Upper lobe of right lung (tissue), 1 donor: ENCODE results near the gene ANKLE2. TPM values are rescaled to one million over a fixed set of nuclear protein-coding genes. Genes with fewer than 3 reads are reported as not detected.
"Not testable (repeated sequence)": the region's sequence is repeated elsewhere in the genome, so short reads cannot be mapped to it uniquely, and the experiment has no call there.

Experiments used
- ATAC-seq: fragments of 200-7000 bp; cut with Tn5 transposase; one replicate; pipeline ENCODE4 v1.9.1; 2020; ENCODE audit warnings: mild to moderate bottlenecking, moderate library complexity
- DNase-seq: peaks from one replicate; pipeline ENCODE4 v3.0.0-alpha.2; 2020
- H3K27ac ChIP-seq: fragments of 200-600 bp; one replicate; pipeline ENCODE4 v1.8.0; 2022
- H3K27me3 ChIP-seq: fragments of 200-600 bp; one replicate; pipeline ENCODE4 v1.8.0; 2022; ENCODE audit warnings: mild to moderate bottlenecking
- H3K36me3 ChIP-seq: fragments of 200-600 bp; one replicate; pipeline ENCODE4 v1.8.0; 2022
- H3K4me1 ChIP-seq: fragments of 200-600 bp; one replicate; pipeline ENCODE4 v1.8.0; 2022
- H3K4me3 ChIP-seq: fragments of 200-600 bp; one replicate; pipeline ENCODE4 v1.8.0; 2022; ENCODE audit warnings: mild to moderate bottlenecking
- H3K9me3 ChIP-seq: fragments of 200-600 bp; one replicate; pipeline ENCODE4 v1.8.0; 2022
- intact Hi-C: fragments of 100-400 bp; cut with DNase I; formaldehyde crosslinking; loops from one replicate; pipeline ENCODE4 v1.11.0; 2022
- long read RNA-seq: library from polyadenylated mRNA; unstranded; transcript quantifications from one replicate; pipeline ENCODE4 v2.0.0, GENCODE V29; 2021
- total RNA-seq: library from RNA; stranded (reverse); fragmentation: NEBNext Ultra II Directional; extraction: Animal tissue kit (Norgen Biotek cat#: 25700); gene quantifications from one replicate; pipeline ENCODE4 v1.2.1, GENCODE V29; 2021
- TF ChIP-seq, protein P1 (sequence below): fragments of 200-600 bp; IDR thresholded peaks from one replicate; pipeline ENCODE4 v1.8.0; 2022; ENCODE audit warnings: antibody characterized with exemption
- donor health status: DM: no; HTN: yes; CAD: no; lungs with severe emphysema.

ANKLE2 gene
- total RNA-seq = 60.2 TPM
- long read RNA-seq, full-length matches to known transcripts = 62 of 123 reads
- long read RNA-seq, partial matches to known transcripts = 17 of 123 reads
- long read RNA-seq, other reads (novel, unspliced or antisense) = 44 of 123 reads

DNA sequence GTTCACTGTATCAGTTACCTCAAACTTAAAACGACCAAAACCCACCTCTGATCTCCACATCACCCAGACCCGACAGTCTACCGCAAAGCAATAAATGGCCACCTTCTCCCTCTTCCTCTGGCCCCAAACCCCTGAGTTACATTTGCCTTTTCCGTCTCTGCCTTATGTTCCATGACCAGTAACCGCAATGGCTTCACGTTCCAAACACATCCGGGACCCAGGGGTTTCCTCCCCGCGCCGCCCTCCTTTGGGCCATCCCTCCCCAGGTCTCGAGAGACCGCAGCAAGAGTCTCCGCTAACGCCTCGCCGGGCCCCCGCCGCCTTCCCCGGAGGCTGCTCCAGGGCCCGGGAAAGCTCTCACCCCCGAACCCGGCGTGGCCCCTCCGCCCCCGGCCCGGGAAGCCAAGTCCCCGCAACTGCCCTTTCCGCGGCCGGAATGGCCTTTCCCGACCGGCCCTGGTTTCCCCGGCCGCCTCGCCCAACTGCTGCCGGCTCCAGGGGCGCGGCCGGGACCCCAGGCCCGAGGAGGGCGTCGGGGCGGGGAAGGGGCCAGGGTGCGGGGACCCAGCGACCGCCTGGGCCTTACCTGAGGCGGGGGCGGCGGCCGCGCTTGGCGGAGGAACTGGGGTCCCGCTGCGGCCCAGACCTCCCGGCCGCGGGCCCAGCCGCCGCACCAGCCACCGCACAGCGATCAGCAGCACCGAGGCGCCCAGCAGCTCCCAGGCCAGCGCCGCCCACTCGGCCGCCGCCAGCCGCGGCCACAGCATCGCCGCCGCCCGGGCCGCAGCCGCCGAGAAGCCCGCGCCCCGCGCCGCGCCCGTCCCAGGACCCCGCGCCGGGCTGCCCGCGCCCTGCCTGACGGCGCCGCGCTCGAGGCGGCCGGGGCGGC, at the start of gene ANKLE2:
TSS of gene ANKLE2 (minus strand) at position 801 of the 889 bp plus-strand sequence. CDS start at position 767, 34 bp downstream.
- peak; percentile 81 for DNase-seq
- Histone ChIP-seq H3K27me3 (no peaks in the 10 kb centered on the region), H3K4me1 (peaks cover 25% of the 10 kb centered on the region), H3K9me3 (no peaks in the 10 kb centered on the region), H3K36me3 (no peaks in the 10 kb centered on the region), H3K4me3 (peak within 1 kb of the TSS; percentile 74), H3K27ac (peak within 1 kb of the TSS; percentile 97)
- intact Hi-C loops = no loop called here
- TF ChIP-seq, protein P1, sequence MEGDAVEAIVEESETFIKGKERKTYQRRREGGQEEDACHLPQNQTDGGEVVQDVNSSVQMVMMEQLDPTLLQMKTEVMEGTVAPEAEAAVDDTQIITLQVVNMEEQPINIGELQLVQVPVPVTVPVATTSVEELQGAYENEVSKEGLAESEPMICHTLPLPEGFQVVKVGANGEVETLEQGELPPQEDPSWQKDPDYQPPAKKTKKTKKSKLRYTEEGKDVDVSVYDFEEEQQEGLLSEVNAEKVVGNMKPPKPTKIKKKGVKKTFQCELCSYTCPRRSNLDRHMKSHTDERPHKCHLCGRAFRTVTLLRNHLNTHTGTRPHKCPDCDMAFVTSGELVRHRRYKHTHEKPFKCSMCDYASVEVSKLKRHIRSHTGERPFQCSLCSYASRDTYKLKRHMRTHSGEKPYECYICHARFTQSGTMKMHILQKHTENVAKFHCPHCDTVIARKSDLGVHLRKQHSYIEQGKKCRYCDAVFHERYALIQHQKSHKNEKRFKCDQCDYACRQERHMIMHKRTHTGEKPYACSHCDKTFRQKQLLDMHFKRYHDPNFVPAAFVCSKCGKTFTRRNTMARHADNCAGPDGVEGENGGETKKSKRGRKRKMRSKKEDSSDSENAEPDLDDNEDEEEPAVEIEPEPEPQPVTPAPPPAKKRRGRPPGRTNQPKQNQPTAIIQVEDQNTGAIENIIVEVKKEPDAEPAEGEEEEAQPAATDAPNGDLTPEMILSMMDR = no peak
- peak; percentile 63 for ATAC-seq

DNA sequence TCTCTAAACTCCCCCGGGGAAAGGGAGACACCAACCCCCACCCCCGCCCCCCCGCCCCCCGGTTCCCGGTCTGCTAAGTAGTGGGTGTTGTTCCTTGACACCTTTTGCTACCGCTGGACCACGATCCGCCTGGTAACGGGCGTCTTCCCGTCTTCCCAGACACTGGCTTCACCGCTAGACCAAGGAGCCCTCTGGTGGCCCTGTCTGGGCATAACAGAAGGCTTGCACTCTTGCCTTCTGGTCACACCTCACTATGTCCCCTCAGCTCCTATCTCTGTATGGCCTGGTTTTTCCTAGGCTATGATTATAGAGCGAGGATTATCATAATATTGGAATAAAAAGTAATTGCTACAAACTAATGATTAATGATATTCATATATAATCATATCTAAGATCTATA, 47.8 kb upstream of the ANKLE2 start:
- H3K4me1 ChIP-seq, ATAC-seq, H3K9me3 ChIP-seq, H3K27me3 ChIP-seq, H3K27ac ChIP-seq, H3K4me3 ChIP-seq, DNase-seq, intact Hi-C loops: not testable (repeated sequence)
- TF ChIP-seq, protein P1 = peak; percentile 27
- peaks cover 87% of the 10 kb centered on the region for H3K36me3 ChIP-seq

DNA sequence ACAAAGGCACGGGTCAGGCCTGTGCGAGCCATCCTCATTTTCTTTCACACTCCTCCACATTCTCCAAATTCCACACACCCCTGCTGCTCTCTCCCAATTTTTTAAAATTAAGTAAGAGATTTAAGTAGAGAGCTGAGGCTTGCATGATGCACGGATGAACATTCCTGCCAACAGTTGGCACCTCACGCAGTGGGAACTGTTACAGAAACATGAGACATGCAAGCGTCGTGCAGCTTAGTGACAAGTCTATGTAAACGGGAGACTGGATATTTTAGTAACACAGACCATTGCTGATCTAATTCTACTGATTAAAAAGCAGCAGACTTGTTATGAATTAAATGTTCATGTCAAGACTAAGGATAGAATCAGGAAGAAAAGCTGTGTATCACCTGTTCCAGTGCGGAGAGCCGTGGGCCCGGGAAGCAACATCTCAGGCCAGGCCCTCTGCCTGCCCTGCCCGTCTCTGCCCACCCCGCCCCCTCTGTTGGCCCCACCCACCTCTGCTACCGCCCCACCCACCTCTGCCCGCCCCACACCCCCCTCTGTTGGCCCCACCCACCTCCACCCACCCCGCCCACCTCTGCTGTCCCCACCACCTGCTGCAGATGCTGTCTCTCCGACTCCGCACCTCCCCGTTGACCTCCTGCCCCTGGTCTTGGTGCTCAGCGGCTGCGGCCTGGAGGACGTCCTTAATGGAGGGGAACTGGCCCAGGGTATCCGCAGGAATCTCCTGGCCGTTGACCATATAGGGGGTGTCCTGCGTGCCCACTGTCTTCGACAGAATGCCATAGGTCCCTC, 45.9 kb upstream of the ANKLE2 start:
- H3K4me1 ChIP-seq = no peaks in the 10 kb centered on the region
- H3K4me3 ChIP-seq = no peak overlapping the region
- H3K9me3 ChIP-seq = no peaks in the 10 kb centered on the region
- no peak for DNase-seq
- peaks cover 85% of the 10 kb centered on the region for H3K36me3 ChIP-seq
- no peak for ATAC-seq
- H3K27ac ChIP-seq = no peak overlapping the region
- intact Hi-C loops = no loop called here
- H3K27me3 ChIP-seq = no peaks in the 10 kb centered on the region
- TF ChIP-seq, protein P1 = no peak

DNA sequence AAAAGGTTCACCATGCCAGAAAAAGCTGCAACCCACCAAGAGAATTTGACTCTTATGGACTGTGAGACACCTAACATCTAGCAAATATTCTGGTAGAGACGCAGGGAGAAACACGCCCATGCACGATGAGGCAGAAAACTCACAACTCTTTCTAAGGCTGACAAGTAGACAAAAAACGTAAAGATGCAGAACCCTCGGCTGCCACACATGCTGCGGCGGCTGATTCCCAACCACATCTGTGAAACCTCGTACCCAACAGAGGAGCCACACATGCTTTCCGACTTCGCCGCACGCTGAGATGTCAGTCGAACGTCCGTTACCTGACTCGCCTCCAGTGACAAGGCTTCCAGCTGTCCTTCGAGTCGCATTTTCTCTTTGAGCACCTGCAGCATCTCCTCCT, 45.2 kb upstream of the ANKLE2 start:
- no peak for DNase-seq
- intact Hi-C loops = no loop called here
- TF ChIP-seq, protein P1 = no peak
- Histone ChIP-seq H3K27me3 (no peaks in the 10 kb centered on the region), H3K9me3 (no peaks in the 10 kb centered on the region), H3K36me3 (peaks cover 86% of the 10 kb centered on the region), H3K4me1 (no peaks in the 10 kb centered on the region), H3K27ac (no peak overlapping the region), H3K4me3 (no peak overlapping the region)
- no peak for ATAC-seq

DNA sequence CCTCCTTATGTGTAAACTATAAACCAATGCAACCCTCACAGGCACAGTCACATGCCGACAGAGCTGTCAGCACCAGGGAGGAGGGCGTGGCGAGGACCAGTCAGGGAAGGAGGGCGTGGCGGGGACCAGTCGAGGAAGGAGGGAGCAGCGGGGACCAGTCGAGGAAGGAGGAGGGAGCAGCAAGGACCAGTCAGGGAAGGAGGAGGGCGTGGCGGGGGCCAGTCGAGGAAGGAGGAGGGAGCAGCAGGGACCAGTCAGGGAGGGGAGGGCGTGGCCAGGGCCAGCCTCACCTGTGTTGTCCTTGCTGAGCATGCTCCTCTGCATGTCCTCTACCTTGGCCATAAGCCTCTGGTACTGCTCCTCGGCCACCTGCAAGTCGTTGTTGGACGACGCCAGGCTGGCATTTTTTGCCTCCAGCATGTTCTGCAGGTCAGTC, 42.8 kb upstream of the ANKLE2 start:
- Histone ChIP-seq H3K4me3 (no peak overlapping the region), H3K4me1 (no peaks in the 10 kb centered on the region), H3K27ac (no peak overlapping the region), H3K36me3 (peaks cover 89% of the 10 kb centered on the region), H3K27me3 (no peaks in the 10 kb centered on the region), H3K9me3 (no peaks in the 10 kb centered on the region)
- intact Hi-C loops = no loop called here
- peak; percentile 48 for ATAC-seq
- no peak for DNase-seq
- TF ChIP-seq, protein P1 = no peak
